Measurements from ENCODE around the gene MLLT6.

The MLLT6 gene

DNA sequence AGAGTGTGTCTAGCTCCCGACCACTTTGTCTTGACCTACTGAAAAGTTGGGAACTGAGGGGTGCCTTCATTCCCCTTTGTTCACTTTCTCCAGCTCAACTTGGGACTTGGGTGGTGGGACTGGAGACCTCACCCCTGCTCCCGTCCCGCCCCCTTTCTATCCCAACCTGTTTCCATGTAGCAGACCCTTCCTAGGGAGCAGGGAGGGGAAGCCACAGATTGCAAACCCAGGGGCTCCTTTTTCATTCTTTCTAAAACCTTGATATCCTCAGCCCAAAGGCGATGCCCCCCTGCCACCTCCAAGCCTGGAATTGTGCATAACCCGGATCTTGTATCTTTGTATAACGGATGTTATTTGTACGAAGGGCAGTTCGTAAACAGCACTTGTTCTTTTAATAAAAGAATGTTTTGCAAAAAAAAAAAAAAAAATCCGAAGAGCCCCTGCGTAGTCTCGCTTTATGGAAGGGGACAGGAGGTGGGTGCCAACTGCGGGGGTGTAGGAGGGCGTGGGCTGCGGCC is 24.4 kb downstream of the MLLT6 start:
- no peak for DNase-seq

- DNase-seq = peak; percentile 93
These were observed 24.9 kb downstream of the MLLT6 start, which contains the start of gene CISD3 for GRCh38 chr17:38729886-38730525. Gene CISD3, plus strand, starts transcription at chr17:38730341. Its CDS starts 18 bp downstream, at chr17:38730359.

- DNase-seq = peak; percentile 82
These were observed 25.7 kb downstream of the MLLT6 start for GRCh38 chr17:38730526-38731379.

DNA sequence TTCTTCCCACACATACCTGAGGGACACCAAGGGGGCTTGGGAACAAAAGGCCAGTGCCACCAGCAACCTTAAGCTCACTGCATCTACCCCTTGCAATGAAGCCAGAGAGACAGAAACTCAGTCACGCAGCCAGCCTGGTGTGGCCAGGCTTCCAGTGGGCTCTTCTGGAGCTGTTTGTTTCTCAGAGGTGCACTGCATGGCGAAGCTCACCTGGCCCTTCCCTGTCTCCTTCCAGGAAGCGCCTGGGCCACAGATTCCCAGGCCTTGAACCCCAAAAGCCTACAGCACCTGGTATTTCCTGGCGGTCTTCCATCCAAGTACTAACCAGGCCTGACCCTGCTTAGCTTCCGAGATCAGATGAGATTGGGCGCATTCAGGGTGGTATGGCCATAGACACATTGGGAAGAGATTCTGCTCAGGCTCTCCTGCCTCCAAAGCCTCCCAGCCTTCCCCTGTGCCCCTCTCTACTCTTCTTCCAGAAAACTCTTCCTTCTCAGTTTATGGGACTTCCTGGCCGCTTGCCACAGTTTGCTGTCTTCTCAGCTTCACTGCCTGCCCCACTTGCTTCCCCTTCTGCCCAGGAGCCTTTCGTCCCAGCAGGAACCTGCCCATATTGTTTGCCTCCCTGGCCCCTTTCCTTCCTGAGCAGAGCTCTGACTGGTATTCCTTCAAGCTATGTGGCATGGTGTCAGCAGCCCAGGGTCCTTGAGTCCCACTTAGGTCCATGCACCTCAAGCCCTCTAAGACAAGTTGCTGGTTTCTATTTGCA is 26.6 kb downstream of the MLLT6 start:
- DNase-seq = no peak

DNA sequence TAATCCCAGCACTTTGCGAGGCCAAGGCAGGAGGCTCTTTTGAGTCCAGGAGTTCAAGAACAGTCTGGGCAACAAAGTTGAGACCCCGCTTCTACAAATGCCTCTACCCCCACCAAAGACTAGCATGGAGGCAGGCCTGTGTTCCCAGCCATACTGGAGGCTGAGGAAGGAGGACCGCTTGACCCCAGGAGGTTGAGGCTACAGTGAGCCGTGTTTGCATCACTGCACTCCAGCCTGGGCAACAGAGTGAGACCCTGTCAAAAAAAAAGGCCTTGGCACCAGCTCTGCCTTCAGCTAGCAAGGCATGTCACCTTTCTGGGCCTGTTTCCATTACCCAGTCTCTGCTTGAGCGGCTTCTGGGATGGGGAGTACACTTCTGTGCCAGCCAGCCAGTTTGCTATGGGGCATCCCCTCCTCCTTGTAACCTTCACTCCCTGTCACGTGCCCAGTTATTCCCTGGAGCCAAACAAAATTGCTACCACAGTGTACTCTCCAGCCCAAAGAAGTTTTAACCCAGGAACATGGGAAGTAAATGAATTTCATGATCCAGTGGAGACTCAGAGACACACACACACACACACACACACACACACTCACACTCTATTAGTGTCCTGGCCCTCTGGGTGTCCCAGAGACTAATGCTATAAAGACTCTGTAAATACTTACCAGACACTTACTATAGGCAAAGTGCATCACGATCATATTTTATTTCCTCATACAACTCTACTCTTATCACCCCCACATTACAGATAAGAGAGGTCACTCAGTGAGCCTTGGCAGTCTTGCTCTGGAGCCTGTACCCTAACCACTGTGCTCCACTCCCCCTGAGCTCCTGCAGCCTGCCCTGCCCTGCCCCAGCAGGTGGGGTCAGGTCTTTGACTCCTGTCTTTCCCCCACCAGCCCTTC is 27.6 kb downstream of the MLLT6 start:
- no peak for DNase-seq

DNA sequence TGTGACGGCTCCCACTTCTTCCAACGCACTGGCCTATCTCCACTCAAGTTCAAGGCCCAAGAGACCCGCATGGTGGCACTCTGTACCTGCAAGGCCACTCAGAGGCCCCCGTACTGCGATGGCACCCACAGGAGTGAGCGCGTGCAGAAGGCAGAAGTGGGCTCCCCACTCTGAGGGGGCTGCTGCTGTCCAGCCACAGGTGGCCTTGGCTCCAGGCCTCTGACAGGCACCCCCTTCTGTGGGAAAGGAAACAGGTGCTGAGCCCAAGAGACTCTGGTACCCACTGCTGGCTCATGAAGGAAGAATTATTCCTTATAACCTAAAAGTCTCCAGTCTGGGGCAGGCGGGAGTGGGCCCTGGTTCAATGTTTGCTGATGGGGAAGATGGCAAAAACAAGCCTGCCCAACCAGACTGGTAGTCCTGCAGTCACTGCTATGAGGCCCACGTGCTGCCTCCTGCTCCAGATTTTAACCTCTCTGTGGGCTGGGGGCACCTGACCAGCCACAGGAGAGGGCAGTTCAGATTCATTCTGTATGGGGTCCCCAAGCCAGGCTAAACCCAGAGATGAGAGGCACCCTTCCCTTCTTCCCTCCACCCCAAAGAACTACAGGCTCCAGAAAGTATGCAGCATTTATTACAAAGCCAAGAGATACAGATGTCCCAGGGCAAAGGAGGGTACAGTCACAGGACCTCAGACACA is 28.4 kb downstream of the MLLT6 start:
- DNase-seq = no peak

GRCh38 chr17:38733982-38734973 is 29.2 kb downstream of the MLLT6 start:
- DNase-seq = no peak

GRCh38 chr17:38735161-38735997 is 30.3 kb downstream of the MLLT6 start:
- peak; percentile 81 for DNase-seq

GRCh38 chr17:38738007-38738662 is 33.1 kb downstream of the MLLT6 start:
- DNase-seq = no peak

- no peak for DNase-seq
These were observed 33.6 kb downstream of the MLLT6 start for GRCh38 chr17:38738686-38739085.

DNA sequence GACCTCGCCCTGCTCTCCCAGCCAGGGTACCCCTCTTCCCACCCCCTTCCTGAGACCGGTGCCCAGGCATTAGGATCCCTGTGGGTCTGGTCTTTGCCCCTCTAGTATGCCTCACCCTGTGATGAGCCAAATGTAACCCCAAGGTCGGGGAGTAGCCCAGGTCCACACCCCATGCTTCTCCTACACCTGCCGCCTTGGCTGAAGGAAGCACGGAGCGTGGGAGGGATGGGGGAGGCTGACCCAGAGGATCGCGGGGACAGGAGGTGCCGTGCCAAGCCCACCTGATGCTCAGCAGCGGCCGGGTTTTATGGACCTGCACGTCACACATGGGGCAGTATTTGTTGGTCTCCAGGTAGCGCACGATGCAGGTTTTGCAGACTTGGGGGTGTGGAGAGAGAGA is 34.2 kb downstream of the MLLT6 start:
- no peak for DNase-seq

DNA sequence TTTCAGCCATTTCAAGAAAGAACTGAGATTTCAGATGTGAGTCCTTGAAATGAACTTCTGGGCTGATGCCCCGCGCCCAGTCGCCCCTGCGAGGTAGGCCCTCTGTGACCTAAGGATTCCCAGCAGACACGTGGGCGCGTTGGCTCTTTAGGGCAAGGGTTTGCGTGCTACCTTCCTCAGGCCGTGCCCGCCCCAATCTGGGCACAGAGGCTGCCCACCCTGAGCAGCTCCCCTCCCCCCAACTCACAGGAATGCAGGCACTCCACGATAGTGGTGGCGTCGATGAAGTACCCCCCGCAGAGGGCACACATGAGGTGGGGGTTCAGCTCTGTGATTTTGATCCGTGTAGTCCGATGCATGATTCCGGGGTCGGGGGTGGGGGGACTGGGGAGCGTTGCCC is 35.0 kb downstream of the MLLT6 start:
- DNase-seq = no peak

GRCh38 chr17:38740806-38741205 is 35.7 kb downstream of the MLLT6 start:
- no peak for DNase-seq

DNA sequence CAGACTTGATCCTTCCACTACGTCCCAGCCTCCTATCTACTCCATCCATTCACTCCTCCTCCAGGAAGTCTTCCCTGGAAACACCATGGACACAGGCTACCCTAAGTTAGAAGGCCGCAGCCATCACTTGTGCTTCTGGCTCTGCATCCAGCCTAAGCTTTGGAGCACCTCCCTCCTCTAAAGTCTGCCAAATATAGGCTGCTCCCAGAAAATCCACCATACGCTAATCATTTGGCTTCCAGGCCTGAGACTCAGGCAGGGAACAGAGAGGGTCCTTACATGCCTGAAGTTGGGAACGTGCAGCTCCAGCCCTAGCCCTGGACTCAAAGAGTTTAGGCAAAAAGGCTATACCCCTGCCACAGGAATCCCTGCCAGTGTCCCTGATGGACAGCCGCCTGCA is 36.4 kb downstream of the MLLT6 start:
- no peak for DNase-seq

GRCh38 chr17:38741921-38742410 is 36.9 kb downstream of the MLLT6 start:
- DNase-seq = no peak

GRCh38 chr17:38742411-38743308 is 37.6 kb downstream of the MLLT6 start:
- DNase-seq = no peak

DNA sequence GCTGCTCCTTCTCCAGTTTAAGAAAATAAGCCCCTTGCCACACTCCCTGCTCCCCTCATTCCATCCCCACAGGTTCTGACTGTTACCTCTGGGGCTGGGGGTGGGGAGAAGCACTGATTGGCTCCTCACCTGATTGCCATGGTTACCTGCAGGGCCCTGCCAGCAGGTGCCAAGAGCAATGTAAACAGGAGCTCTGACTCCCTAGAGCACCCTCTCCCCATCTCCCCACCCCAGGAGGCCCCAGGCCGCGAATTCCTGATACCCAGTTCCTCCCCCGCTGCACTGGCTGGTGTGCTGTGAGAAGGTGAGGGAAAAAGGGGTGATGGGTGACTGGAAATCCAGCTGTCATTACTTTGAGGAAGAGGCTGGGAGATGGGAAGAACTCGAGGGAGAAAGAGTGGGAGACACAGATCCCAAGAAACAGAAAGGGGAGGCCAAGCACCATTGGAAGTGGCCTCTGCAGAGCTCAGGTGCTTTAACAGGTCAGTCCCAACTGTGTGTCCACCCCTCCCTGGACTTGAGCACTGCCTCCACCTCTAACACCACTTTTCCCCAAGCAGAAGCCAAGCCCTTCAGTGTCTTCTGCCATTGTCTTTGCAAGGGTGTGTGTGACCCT is 38.6 kb downstream of the MLLT6 start:
- DNase-seq = no peak
